ENCODE results near the gene DDOST. TPM values are rescaled to one million over a fixed set of nuclear protein-coding genes. Genes with fewer than 3 reads are reported as not detected.

DDOST gene
- total and polyA plus RNA-seq, 10 of the 15 experiments (the other 5 are each of a cell fraction or from before 2014, with no cell fraction given): 100 to 274 (median 201) TPM

- SMC1A ChIA-PET (ENCODE audit: uncharacterized antibody, unreplicated experiment): no interaction called here
- H2AFZ ChIP-seq (ENCODE audit: control insufficient read depth, low read depth, low read length): no peak overlapping the region
- no peak overlapping the region for H3K27ac ChIP-seq (ENCODE audit: control insufficient read depth, insufficient read depth)
- no peak for FAIRE-seq
- no peaks in the 10 kb centered on the region for H4K20me1 ChIP-seq (ENCODE audit: control insufficient read depth, insufficient read depth)
- POLR2A ChIA-PET: no interaction called here
- H3K9ac ChIP-seq (ENCODE audit: control insufficient read depth, insufficient read depth, low read length): no peak overlapping the region
- ATAC-seq: no peak
- DNase-seq (ENCODE audit: low read depth, low spot score): no peak
- no peak overlapping the region for H3K4me3 ChIP-seq
- BruUV-seq (replicated peaks): no TSS peak
- RAD21 ChIA-PET (ENCODE audit: unreplicated experiment): no interaction called here
- no peaks in the 10 kb centered on the region for H3K27me3 ChIP-seq (replicated peaks in 1 of 2; ENCODE audit: control insufficient read depth in 2 of 2, insufficient read depth in 2 of 2, low read length in 1 of 2)
- no peaks in the 10 kb centered on the region for H3K79me2 ChIP-seq (ENCODE audit: control insufficient read depth, insufficient read depth, low read length)
- CTCF ChIA-PET: no interaction called here
- H3K9me3 ChIP-seq (replicated peaks; ENCODE audit: control insufficient read depth, insufficient read depth, low read length): no peaks in the 10 kb centered on the region
- intact Hi-C loops (cut with micrococcal nuclease; ENCODE audit: unreplicated experiment) (no loop called here), in situ Hi-C loops (cut with MboI) (no loop called here)
- TF ChIP-seq, protein P1, sequence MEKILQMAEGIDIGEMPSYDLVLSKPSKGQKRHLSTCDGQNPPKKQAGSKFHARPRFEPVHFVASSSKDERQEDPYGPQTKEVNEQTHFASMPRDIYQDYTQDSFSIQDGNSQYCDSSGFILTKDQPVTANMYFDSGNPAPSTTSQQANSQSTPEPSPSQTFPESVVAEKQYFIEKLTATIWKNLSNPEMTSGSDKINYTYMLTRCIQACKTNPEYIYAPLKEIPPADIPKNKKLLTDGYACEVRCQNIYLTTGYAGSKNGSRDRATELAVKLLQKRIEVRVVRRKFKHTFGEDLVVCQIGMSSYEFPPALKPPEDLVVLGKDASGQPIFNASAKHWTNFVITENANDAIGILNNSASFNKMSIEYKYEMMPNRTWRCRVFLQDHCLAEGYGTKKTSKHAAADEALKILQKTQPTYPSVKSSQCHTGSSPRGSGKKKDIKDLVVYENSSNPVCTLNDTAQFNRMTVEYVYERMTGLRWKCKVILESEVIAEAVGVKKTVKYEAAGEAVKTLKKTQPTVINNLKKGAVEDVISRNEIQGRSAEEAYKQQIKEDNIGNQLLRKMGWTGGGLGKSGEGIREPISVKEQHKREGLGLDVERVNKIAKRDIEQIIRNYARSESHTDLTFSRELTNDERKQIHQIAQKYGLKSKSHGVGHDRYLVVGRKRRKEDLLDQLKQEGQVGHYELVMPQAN (conservative IDR thresholded peaks at IDR 0.05): no peak
- TF ChIP-seq SMC3 (IDR thresholded peaks at IDR 0.05; ENCODE audit: borderline replicate concordance, low read length) (no peak), PML (IDR thresholded peaks at IDR 0.05; ENCODE audit: low read length) (no peak), ZNF217 (IDR thresholded peaks at IDR 0.05) (no peak), KAT2A (conservative IDR thresholded peaks at IDR 0.05; ENCODE audit: control insufficient read depth, low read depth, low read length) (no peak), SMAD5 (IDR thresholded peaks at IDR 0.05; ENCODE audit: low read depth) (no peak), GABPA (IDR thresholded peaks at IDR 0.05; ENCODE audit: low read depth) (no peak), TAF1 (IDR thresholded peaks at IDR 0.05; ENCODE audit: borderline replicate concordance, low read depth, low read length) (no peak), ZNF384 (IDR thresholded peaks at IDR 0.05; ENCODE audit: borderline replicate concordance, low read depth, low read length) (no peak), MYC (IDR thresholded peaks at IDR 0.05; ENCODE audit: insufficient read depth, insufficient read length, insufficient replicate concordance, low read length, severe bottlenecking) (no peak)
- TF ChIP-seq, protein P2, sequence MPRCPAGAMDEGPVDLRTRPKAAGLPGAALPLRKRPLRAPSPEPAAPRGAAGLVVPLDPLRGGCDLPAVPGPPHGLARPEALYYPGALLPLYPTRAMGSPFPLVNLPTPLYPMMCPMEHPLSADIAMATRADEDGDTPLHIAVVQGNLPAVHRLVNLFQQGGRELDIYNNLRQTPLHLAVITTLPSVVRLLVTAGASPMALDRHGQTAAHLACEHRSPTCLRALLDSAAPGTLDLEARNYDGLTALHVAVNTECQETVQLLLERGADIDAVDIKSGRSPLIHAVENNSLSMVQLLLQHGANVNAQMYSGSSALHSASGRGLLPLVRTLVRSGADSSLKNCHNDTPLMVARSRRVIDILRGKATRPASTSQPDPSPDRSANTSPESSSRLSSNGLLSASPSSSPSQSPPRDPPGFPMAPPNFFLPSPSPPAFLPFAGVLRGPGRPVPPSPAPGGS (IDR thresholded peaks at IDR 0.05; ENCODE audit: borderline replicate concordance, insufficient read depth, low read depth, low read length, poor library complexity, severe bottlenecking): no peak
- TF ChIP-seq, protein P3, sequence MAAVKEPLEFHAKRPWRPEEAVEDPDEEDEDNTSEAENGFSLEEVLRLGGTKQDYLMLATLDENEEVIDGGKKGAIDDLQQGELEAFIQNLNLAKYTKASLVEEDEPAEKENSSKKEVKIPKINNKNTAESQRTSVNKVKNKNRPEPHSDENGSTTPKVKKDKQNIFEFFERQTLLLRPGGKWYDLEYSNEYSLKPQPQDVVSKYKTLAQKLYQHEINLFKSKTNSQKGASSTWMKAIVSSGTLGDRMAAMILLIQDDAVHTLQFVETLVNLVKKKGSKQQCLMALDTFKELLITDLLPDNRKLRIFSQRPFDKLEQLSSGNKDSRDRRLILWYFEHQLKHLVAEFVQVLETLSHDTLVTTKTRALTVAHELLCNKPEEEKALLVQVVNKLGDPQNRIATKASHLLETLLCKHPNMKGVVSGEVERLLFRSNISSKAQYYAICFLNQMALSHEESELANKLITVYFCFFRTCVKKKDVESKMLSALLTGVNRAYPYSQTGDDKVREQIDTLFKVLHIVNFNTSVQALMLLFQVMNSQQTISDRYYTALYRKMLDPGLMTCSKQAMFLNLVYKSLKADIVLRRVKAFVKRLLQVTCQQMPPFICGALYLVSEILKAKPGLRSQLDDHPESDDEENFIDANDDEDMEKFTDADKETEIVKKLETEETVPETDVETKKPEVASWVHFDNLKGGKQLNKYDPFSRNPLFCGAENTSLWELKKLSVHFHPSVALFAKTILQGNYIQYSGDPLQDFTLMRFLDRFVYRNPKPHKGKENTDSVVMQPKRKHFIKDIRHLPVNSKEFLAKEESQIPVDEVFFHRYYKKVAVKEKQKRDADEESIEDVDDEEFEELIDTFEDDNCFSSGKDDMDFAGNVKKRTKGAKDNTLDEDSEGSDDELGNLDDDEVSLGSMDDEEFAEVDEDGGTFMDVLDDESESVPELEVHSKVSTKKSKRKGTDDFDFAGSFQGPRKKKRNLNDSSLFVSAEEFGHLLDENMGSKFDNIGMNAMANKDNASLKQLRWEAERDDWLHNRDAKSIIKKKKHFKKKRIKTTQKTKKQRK (IDR thresholded peaks at IDR 0.05; ENCODE audit: low read depth, low read length): no peak
- H3K4me2 ChIP-seq (ENCODE audit: control insufficient read depth, insufficient read depth): no peak overlapping the region
- H3K36me3 ChIP-seq (ENCODE audit: control insufficient read depth in 2 of 2, insufficient read depth in 2 of 2, low read length in 1 of 2): no peaks in the 10 kb centered on the region
- 42% methylated on average over 5 of the region's 5 CpGs for WGBS (ENCODE audit: insufficient coverage, insufficient replicate concordance, low lambda C conversion rate, missing lambda C conversion rate)
- no peaks in the 10 kb centered on the region for H3K4me1 ChIP-seq (ENCODE audit: control insufficient read depth, insufficient read depth, low read length)
Observed at GRCh38 chr1:20611652-20612051, 49.5 kb downstream of the DDOST start.
